Upper lobe of left lung (tissue), 6 donors: Measurements from ENCODE around the gene MROH9. TPM values are rescaled to one million over a fixed set of nuclear protein-coding genes. Genes with fewer than 3 reads are reported as not detected.
"Not testable (repeated sequence)": the region's sequence is repeated elsewhere in the genome, so short reads cannot be mapped to it uniquely, and the experiment has no call there.

Experiments
- ATAC-seq, 2 donors: fragments of 200-7000 bp; cut with Tn5 transposase; one replicate each; pipeline ENCODE4 v1.9.1; 2022; ENCODE audit warnings: mild to moderate bottlenecking in 2 of 2, moderate library complexity in 2 of 2; ENCODE audit not compliant: low FRiP score in 2 of 2
- DNase-seq, 2 donors: peaks; one replicate each; pipeline ENCODE4 v3.0.0-alpha.2; 2019 to 2020
- H3K27ac ChIP-seq, 4 donors: fragments of 200-600 bp; sonication (generic); one replicate each; pipeline ENCODE4 v1.5.1; 2016 to 2019
- H3K27me3 ChIP-seq, 4 donors: fragments of 200-600 bp; sonication (generic); one replicate each; pipeline ENCODE4 v1.5.1; 2017 to 2019
- H3K36me3 ChIP-seq, 4 donors: fragments of 200-600 bp; sonication (generic); one replicate each; pipeline ENCODE4 v1.5.1; 2016 to 2019
- H3K4me1 ChIP-seq, 4 donors: fragments of 200-600 bp; sonication (generic); one replicate each; pipeline ENCODE4 v1.5.1; 2018 to 2019
- H3K4me3 ChIP-seq, 4 donors: fragments of 200-600 bp; sonication (generic); one replicate each; pipeline ENCODE4 v1.5.1; 2017 to 2019; ENCODE audit warnings: mild to moderate bottlenecking in 2 of 4, moderate library complexity in 1 of 4
- H3K9me3 ChIP-seq, 4 donors: fragments of 200-600 bp; sonication (generic); one replicate each; pipeline ENCODE4 v1.5.1; 2018 to 2019
- EP300 ChIP-seq, 4 donors: sonication (generic); formaldehyde crosslinking; IDR thresholded peaks; one replicate each; pipeline ENCODE4 v1.5.1; 2017; ENCODE audit warnings: antibody characterized with exemption in 4 of 4, control low read depth in 2 of 4
- POLR2A ChIP-seq, 4 donors: fragments of 450-650 bp; IDR thresholded peaks; one replicate each; pipeline ENCODE4 v1.5.1; 2016 to 2017; ENCODE audit warnings: antibody characterized with exemption in 4 of 4, mild to moderate bottlenecking in 2 of 4
- POLR2AphosphoS5 ChIP-seq, 2 donors: sonication (generic); formaldehyde crosslinking; IDR thresholded peaks; one replicate each; pipeline ENCODE4 v1.5.1; 2017; ENCODE audit warnings: antibody characterized with exemption in 2 of 2
- WGBS, 2 donors: methylation state at CpG; one replicate each; pipeline ENCODE4 v1.1.5; 2017 to 2018; 5-methylcytosine and 5-hydroxymethylcytosine counted together
- total RNA-seq, 6 donors: library from RNA; depleted of rRNA in 4 of 6; stranded (reverse); fragments of >200 nt in 4 of 6; gene quantifications; one replicate each; pipeline versions ENCODE4 v1.1.0 to v1.2.1, GENCODE V29; 2016 to 2021
- TF ChIP-seq, protein P1 (sequence below), 6 experiments: fragments of 450-650 bp in 4 of 6; fragments of 200-600 bp in 2 of 6; sonication (generic) in 2 of 6; IDR thresholded peaks; one replicate each; pipeline ENCODE4 v1.5.1; 2016 to 2019; ENCODE audit warnings: antibody characterized with exemption in 6 of 6
- donor health status: DM: no; HTN: no; CAD: no; lungs with moderate emphysema.
- donor health status: DM: no; HTN: yes; CAD: no; lungs with severe emphysema.

MROH9 gene
- total RNA-seq, 6 donors from 2014 or later, result 0.34 to 4.1 (median 1.6) TPM; not detected in 1

DNA sequence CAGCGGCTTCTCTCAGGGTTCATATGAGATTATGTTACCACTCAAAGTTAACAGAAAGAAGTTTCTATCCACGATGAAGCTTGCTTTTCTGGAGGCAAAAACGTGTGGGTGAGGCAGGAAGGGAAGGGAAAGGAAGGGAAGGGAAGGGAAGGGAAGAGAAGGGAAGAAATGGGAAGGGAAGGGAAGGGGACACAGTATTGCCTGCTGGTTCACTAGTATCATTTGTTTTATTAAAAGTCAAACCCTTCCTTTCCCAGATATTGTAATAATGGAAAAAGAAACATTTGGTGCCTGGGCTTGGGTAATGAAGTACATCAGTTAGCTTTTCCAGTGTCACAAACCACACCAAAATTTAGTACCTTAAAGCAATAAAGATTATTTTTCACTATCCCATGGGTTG lies 18.0 kb upstream of the MROH9 start:
- Histone ChIP-seq H3K27me3 (no peaks in the 10 kb centered on the region), H3K9me3 (peaks cover 4 to 18% (median 10%) of the 10 kb centered on the region in 4 donors), H3K4me1 (no peaks in the 10 kb centered on the region), H3K4me3 (no peak overlapping the region), H3K27ac (no peak overlapping the region), H3K36me3 (no peaks in the 10 kb centered on the region)
- TF ChIP-seq POLR2AphosphoS5 (IDR thresholded peaks at IDR 0.05), result no peak
- no peak for TF ChIP-seq EP300 (IDR thresholded peaks at IDR 0.05)
- TF ChIP-seq, protein P1, sequence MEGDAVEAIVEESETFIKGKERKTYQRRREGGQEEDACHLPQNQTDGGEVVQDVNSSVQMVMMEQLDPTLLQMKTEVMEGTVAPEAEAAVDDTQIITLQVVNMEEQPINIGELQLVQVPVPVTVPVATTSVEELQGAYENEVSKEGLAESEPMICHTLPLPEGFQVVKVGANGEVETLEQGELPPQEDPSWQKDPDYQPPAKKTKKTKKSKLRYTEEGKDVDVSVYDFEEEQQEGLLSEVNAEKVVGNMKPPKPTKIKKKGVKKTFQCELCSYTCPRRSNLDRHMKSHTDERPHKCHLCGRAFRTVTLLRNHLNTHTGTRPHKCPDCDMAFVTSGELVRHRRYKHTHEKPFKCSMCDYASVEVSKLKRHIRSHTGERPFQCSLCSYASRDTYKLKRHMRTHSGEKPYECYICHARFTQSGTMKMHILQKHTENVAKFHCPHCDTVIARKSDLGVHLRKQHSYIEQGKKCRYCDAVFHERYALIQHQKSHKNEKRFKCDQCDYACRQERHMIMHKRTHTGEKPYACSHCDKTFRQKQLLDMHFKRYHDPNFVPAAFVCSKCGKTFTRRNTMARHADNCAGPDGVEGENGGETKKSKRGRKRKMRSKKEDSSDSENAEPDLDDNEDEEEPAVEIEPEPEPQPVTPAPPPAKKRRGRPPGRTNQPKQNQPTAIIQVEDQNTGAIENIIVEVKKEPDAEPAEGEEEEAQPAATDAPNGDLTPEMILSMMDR (IDR thresholded peaks at IDR 0.05), result no peak
- TF ChIP-seq POLR2A (IDR thresholded peaks at IDR 0.05), result no peak
- no peak for DNase-seq
- ATAC-seq, result no peak
- 52 to 63% methylated on average over 3 of the region's 3 CpGs for WGBS, 2 donors

DNA sequence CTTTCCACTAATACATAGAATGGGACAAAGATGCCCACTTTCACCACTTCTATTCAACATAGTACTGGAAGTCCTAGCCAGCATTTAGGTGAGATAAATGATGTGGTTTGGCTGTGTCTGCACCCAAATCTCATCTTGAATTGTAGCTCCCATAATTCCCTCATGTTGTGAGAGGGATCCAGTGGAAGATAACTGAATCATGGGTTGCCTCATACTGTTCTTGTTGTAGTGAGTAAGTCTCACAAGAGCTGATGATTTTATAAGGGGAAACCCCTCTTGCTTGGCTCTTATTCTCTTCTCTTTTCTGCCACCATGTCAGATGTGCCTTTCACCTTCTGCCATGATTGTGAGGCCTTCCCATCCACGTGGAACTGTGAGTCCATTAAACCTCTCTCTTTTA lies 10.7 kb upstream of the MROH9 start:
- peaks cover 0 to 14% (median 1%) of the 10 kb centered on the region in 4 donors for H3K4me1 ChIP-seq
- not testable (repeated sequence) for H3K4me3 ChIP-seq, DNase-seq, H3K36me3 ChIP-seq, H3K27ac ChIP-seq, ATAC-seq, H3K27me3 ChIP-seq
- peaks cover 4 to 18% (median 10%) of the 10 kb centered on the region in 4 donors for H3K9me3 ChIP-seq
- 52 to 59% methylated on average over 1 of the region's 1 CpG for WGBS, 2 donors

DNA sequence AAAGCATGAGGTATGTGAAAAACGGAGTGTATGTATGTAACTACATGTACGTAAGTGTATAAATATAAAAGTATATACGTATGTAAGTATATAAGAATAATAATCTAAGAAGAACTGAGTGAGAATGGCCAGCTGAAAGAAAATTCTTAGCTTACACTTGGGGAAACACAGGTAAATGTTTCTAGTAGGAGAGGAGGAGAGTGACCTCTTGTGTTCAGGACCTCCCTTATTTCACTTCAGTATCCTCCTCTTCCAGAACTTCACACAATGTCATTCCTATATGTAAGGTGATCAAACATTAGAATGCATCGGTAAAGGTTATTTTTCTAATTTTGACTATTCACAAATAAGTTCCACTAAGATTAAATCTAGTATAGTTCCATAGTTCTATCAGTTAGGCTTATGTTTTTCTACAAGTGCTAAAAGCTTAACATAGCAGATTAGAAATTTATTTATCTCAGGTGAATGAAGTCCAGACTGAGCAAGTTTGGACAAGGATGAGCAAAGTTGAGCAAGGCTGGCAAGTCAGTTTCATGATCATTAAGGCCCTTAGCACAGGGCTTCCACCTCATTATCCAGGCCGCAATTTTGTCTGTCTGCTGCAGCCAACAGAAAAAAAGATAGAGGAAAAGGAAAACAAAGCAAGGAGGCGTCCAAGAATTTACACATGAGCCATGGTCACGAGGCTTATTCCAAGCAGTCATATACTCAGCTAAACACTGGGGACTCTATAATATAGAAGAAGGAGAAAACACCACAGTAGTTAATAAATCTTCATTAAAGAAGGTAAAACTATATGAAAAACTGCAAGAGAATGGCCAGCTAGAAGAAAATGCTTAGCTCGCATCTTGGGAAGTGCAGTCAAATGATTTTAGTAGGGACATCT lies 7.1 kb upstream of the MROH9 start:
- H3K36me3 ChIP-seq, result no peaks in the 10 kb centered on the region
- TF ChIP-seq POLR2AphosphoS5 (IDR thresholded peaks at IDR 0.05) (no peak), POLR2A (IDR thresholded peaks at IDR 0.05) (no peak), EP300 (IDR thresholded peaks at IDR 0.05) (no peak)
- TF ChIP-seq, protein P1 (IDR thresholded peaks at IDR 0.05), result no peak
- H3K4me1 ChIP-seq, result peaks cover 0 to 17% (median 1%) of the 10 kb centered on the region in 4 donors
- no peak for ATAC-seq
- H3K4me3 ChIP-seq, result no peak overlapping the region
- DNase-seq, result no peak
- H3K27me3 ChIP-seq, result no peaks in the 10 kb centered on the region
- no peaks in the 10 kb centered on the region for H3K9me3 ChIP-seq
- 70 to 74% methylated on average over 8 of the region's 8 CpGs for WGBS, 2 donors
- H3K27ac ChIP-seq, result peak overlapping the region in 1 of 4 donors; percentile 21

DNA sequence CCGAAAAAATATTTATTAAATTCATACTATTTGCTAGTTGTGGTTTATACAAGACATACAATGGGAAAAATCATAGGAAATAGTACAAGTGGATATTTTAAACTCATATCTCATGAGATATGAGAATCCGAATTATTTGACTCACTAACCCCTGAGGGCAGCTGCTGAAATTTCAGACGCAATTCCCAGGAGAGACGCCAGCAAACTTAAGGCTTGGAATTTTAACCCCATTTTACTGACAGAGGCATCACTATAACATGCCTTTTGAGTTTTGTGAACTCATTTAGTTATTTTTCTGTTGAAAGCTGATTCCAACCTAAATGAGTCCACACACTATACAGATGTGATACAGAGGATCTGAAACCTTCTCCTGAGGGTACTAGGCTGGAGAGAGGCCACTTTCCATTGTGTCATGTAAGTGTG lies 5.9 kb upstream of the MROH9 start:
- H3K9me3 ChIP-seq, result no peaks in the 10 kb centered on the region
- TF ChIP-seq EP300 (IDR thresholded peaks at IDR 0.05) (no peak), POLR2AphosphoS5 (IDR thresholded peaks at IDR 0.05) (no peak), POLR2A (IDR thresholded peaks at IDR 0.05) (no peak)
- TF ChIP-seq, protein P1 (IDR thresholded peaks at IDR 0.05), result no peak
- H3K36me3 ChIP-seq, result no peaks in the 10 kb centered on the region
- 49 to 52% methylated on average over 4 of the region's 4 CpGs for WGBS, 2 donors
- DNase-seq, result no peak
- peak overlapping the region in 1 of 4 donors; percentile 2 for H3K4me3 ChIP-seq
- H3K27me3 ChIP-seq, result no peaks in the 10 kb centered on the region
- H3K27ac ChIP-seq, result peak overlapping the region; percentile 19 to 54 (median 34)
- H3K4me1 ChIP-seq, result peaks cover 0 to 17% (median 1%) of the 10 kb centered on the region in 4 donors
- ATAC-seq, result peak; percentile 15 to 25

DNA sequence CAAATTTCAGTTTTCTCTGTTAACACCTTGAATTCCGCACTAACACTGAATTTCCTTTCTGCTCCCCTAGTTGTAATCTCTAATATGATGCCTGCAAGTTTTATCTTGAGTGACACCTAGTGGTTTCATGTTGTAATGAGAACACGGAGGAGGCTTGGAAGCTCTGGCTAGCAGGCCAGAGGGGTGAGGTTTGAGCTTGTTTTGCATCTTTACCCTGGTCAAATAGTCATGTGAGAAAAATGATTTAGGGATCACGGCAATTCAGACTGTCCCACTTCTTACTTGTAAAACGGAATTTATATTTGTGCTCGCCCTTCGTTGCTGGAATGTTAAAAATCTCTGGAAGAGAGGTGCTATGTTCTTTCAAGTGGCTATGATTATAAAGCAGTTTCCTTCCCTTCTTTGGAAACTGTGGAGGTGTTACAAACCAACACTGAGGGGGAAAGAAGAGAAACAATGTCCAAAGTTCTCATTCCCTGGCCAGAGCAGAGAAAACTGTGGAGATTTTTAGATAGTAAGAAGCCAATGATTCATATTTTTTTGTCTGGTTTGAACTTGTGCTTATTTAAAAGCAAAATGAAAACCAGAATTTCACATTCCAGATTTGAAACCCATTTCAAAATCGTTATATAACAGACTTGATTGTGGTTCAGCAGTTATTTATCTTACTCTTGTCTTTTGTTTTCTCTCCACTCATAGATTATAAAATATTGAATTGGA lies 5.3 kb upstream of the MROH9 start:
- ATAC-seq (peak; percentile 92 to 94), DNase-seq (peak in 1 of 2 donors; percentile 22)
- no peak for TF ChIP-seq EP300 (IDR thresholded peaks at IDR 0.05)
- TF ChIP-seq POLR2A (IDR thresholded peaks at IDR 0.05), result no peak
- TF ChIP-seq POLR2AphosphoS5 (IDR thresholded peaks at IDR 0.05), result no peak
- TF ChIP-seq, protein P1 (IDR thresholded peaks at IDR 0.05), result peak; percentile 59 to 73 (median 62)
- Histone ChIP-seq H3K27ac (peak overlapping the region; percentile 19 to 54 (median 34)), H3K4me3 (peak overlapping the region in 1 of 4 donors; percentile 2), H3K9me3 (no peaks in the 10 kb centered on the region), H3K4me1 (peaks cover 0 to 17% (median 1%) of the 10 kb centered on the region in 4 donors), H3K27me3 (no peaks in the 10 kb centered on the region), H3K36me3 (no peaks in the 10 kb centered on the region)
- WGBS, 2 donors, result 11 to 19% methylated on average over 7 of the region's 7 CpGs
